DMS79 treated with DMSO at 0.1 percent for 48 hours (cell line): ENCODE measurements around the gene WDR27.
"Not testable (repeated sequence)": the region's sequence is repeated elsewhere in the genome, so short reads cannot be mapped to it uniquely, and the experiment has no call there.

Experiments
- DNase-seq: peaks from one replicate; lab custom pipeline; 2025; lab: John Stamatoyannopoulos, UW

Gene WDR27

DNA sequence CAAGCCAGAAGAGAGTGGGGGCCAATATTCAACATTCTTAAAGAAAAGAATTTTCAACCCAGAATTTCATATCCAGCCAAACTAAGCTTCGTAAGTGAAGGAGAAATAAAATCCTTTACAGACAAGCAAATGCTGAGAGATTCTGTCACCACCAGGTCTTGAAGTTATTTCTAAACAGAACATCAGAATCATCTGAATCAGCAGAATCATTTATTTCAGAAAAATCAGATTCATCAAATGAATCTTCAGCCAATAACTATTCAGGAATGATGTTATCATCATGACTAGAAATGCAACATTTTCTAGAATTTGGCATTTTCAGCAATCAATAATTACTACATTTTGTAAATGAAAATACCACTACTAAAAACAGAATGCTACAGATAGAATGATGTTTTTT lies 100.7 kb downstream of the WDR27 start:
- DNase-seq = not testable (repeated sequence)

DNA sequence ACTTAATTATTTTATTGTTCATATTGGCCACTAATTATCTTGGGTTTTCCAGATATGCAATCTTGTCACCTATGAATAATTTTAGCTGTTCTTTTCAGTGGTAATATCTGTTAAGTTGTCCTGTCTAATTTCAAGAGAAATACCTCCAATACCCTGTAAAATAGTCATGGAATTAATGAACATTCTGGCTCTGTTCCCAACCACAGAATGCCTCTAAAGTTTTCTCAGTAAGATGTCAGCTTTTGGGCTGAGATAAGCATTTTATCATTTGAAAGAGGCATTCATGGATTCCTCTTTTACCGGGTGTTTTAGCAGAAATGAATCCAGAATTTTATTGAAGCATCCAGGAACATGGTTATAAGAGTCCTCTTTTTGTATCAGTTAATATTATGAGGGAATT lies 109.3 kb downstream of the WDR27 start:
- no peak for DNase-seq

DNA sequence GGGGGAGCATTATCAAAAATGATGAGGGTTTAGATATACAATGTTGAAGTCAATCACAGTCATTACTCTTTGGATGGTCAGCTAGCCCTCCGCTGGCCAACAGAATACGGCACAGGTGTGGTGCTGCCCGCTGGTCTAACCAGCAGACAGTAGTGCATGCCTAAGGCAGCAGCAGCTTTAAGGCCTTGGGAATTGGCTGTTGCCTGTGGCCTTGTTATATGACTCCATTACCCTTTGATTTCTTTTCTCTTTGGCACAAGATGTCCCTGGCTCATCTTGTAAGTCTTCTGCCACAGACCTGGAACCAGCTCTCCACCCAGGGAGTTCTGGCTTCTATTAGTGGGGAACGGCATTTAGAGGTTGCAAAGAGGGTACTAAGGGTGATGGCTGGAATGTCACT lies 110.2 kb downstream of the WDR27 start:
- DNase-seq = no peak

DNA sequence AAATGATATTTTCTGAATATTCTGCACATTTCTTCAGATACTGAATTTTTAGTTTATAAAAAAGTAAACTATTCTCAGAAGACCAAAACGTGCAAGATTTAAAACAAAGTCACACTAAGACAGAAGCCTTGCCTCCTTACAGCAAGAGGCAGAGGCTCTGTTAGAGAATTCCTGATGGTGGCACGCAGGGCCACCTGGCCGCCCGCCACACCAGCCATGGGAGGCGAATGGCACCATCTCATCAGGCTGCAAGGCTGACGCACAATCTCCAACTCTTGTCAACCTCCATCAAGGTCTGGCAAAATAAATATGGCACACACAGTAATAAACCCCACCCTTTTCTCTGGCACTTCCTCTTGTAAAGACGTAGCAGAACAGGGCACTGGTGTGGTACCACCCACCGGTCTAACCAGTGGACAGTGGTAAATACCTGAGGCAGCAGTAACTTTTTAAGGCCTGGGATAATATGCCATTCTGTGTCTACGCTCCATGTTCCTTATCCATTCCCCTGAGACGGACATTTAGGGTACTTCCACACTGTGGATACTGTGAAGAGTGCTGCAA lies 111.4 kb downstream of the WDR27 start:
- no peak for DNase-seq

DNA sequence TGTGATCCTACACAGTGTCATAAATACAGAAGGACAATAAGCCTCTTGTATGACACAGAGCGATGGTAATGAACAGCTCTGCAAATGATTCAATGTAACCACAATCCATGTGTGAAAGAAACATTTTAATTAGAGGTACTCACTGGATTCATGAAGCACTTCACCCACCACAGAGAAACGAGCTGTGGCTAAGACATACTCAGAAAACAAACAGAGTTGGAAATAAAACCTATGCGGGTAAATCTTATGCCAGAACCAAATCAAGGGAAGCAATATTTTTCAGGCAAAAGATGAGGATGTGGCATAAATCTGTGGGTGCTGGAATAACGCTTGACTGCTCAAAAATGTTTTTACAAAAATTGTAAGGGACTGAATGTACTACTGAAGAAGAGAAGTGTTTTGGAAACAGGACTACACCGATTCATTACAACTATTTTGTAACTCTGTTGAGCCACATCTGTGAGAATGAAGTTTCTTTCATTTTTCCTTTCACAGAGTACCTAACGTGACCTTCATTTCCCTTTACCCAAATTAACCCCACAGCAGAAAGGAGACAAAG lies 112.1 kb downstream of the WDR27 start:
- peak; percentile 67 for DNase-seq

DNA sequence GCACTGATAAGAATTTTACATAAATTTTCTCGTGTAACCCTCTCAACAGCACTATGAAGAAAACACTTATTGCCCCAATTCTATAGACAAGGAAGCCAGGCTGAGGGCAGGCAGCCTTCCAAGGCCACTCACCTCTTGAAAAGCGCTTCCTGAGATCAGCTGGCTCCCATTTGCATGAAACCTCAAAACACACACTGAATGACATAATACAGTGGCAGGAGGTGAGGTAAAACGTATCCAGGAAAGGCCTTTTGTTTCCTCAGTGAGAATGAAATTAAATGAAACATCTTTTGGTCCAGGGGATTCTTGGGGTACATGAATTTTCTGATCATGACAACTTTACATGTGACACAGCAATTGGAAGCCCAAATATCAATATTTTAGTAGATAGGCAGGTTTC lies 112.5 kb downstream of the WDR27 start:
- DNase-seq = peak; percentile 67

DNA sequence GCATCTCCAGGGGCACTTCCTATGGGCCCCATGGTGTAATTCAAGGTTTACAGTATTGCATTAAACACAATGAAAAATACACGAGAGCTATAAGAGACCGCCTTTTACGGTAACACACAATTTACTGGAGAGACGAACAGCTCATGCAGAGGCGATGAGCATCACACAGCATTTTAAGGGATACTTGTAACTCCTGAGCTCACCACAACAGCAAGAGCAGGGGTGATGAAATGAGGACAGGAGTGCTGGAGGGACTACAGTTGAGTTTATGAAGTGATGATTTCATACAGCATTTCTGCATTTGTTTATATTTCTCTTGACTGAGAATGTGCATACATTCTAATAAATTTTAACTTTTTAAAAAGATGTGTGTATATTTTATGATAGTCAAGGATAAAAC lies 113.9 kb downstream of the WDR27 start:
- DNase-seq = no peak

DNA sequence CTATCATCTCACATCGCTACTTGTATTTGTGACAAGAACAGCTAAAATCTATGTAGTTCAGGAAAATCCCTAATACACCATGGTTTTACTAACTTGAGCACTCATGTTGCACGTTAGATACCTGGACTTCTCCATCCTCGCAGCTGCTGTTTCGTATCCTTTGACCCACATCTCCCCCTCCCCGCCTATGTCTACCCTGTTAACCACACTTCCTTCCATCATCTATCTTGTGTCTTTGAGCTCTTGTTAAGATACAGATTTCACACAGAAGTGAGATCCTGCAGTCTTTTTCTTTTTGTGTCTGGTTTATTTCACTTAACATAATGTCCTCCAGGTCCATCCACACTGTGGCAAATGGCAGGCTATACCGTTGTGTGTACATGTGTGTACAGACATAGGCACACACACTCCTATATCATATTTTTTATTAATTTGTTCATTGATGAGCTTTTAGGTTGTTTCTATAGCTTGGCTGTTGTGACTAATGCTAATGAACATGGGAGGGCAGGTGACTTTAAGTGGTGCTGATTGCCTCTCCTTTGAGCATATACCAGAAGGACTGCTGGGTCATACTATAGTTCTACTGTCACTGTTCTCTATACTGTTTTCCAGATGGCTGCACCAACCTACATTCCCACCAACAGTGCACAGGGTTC lies 117.8 kb downstream of the WDR27 start:
- DNase-seq = no peak

DNA sequence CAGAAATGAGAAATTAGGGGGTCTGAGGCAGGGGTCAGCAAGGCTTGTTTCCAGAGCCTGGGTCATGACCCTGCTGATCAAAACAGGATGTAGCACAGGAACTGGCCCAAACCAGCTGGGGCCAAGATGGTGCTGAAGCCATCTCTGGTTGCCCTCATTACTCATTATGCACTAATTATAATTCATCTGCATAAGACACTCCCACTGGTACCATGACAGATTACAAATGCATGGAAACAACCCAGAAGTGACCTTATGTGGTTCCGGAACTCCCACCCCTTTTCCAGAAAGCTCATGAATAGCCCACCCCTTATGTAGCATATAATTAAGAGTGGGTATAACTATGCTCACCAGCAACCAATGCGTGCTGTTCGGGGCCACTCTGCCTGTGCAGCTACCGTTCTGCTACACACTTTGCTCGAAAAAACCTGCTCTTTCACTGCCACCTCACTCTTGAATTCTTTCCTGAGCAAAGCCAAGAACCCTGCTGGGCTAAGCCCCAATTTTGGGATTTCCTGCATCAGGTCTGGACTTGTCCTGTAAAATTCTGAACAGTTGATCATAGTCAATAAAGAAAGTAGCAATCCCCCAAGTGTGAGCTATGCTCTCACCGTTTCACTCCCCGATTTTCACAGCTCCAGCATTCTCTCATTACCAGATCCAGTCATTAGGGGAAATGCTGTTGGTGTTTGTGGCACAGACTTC lies 122.3 kb downstream of the WDR27 start:
- no peak for DNase-seq

DNA sequence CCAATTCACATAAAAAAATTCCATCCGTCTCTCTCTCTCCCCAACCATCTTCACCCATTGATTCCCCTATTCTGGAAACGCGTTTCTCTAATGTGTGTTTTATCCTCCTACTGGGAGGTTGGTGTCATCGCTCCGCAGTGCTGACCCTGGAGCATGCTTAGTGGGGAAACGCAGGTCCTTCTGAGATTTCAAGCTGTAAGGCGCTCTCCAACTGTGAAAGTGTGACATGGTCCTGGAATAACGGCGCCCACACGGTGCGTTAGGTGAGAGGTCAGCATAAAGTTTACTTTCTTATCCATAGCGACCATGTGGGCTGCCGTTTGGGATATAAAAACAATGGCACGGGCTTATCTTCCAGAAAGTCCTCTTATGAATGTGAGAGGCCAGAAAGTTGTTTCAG lies 123.9 kb downstream of the WDR27 start:
- DNase-seq = no peak

DNA sequence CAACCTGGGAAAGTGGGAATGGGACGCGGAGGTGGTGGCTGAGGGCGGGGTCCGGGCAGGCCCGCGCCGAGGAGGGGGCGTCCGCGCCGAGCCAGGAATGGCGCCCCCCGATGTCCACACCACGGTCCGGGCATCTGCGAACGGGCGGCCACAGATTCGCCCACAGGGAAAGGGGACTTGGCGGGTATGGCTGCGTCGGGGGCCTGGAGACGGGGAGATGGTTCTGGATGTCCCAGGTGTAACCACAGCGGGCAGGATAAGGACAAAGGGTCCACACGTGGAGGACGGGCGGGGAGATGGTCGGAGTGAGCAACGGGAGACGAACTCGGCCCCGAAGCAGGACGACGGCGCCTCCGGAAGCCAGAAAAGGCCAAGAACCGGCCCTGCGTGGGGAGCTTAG lies 124.6 kb downstream of the WDR27 start:
- no peak for DNase-seq

DNA sequence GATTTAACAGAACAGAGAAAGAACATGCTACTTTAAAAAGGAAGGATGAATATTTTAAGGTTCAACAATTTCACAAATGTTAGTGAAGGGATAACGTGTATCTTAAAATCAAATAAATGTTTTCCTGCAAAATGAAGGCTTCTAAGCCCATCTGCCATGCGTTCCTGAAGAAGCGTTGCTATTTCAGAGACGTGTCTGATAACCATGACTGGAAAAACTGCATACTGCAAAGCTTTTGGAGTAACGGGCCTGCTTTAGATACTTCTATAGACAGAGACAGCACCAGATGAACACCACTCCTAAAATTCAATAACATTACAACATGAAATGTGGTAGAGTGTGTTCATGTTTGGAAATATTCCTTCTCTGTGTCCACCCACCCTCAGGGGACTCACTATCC lies 126.0 kb downstream of the WDR27 start:
- no peak for DNase-seq

DNA sequence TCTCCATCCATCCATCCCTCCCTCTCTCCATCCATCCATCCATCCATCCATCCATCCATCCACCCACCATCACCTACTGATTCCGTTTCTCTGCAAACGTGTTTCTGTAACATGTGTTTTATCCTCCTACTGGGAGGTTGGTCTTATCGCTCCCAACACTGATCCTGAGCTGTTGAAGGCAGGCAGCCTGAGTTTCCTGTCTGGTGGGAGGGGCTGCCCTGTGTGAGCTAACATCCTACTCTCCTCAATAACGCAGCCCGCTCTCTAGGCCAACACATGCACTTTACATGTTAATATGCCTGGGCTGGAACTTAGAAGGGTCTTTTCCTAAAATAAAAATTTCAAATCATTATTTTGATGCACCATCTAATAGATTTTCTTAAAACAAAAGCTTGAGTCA lies 126.5 kb downstream of the WDR27 start:
- no peak for DNase-seq

DNA sequence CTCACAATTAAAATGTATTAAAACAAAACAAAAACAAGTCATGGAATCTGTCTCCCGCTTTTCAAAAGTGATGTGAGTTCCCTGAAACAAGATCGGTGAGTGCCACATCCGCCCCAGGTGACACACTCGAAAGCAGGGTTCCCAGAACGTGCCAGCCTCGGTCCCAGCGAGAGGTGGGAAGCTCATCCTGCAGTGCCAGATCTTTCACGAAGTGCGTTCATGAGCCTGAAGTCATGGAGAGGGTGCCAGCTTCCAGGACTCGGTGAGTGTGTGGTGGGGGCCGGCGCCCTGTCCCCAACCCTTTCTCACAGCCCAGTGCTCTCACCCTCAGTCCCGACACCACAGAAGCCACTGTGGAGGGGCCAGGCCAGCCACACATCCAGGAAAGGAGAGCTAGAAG lies 127.4 kb downstream of the WDR27 start:
- DNase-seq = no peak

DNA sequence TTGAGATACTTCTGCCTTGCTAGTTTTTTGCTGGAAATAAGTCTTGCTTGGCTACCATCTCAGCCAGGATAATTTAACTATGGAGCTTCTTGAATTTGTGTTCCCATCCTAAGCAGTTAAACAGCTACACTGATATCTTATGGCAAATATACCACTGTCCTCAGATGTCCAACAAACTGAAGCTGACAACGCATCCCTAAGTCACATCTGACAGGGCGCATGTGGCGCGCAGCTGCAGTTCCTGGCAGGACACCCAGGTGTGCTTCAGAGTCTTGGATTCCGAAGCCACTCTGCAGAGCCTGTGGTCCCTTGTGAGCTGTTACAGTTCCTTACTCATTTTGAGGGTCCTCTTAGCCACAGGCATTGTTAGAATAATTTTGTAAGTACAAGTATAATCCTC lies 127.9 kb downstream of the WDR27 start:
- no peak for DNase-seq

DNA sequence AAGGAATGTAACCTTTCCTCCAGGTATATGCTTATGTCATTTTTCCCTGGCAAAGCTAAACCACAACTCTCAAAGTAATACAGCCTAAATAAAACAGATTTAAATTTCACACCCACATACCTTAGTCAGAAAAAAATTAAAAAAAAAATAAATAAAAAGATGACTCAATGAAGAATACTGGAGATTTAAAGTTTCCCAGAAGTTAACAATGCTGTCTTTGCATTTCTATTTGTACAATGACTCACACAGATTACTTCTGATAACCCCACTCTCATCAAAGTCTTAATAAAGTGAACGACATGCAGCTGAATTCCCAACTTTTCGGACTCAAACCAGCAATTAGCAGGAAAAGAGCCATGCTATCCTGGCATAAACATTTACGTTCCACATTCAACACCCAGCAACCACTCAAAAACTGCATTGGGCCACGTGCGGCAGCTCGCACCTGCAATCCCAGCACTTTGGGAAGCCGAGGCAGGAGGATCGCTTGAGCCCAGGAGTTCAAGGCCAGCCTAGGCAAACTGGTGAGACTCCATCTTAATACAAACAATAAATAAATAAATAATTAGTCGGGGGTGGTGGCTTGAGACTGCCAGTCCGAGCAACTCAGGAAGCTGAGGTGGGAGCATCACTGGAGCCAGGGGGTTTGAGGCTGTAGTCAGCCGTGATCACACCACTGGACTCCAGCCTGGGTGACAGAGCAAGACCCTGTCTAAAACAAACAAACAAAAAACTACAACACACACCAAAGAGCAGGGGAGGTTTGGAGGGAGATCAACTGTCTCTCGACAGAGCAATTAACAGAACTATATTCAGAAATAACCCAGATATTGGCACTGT lies 130.5 kb downstream of the WDR27 start:
- DNase-seq = no peak

DNA sequence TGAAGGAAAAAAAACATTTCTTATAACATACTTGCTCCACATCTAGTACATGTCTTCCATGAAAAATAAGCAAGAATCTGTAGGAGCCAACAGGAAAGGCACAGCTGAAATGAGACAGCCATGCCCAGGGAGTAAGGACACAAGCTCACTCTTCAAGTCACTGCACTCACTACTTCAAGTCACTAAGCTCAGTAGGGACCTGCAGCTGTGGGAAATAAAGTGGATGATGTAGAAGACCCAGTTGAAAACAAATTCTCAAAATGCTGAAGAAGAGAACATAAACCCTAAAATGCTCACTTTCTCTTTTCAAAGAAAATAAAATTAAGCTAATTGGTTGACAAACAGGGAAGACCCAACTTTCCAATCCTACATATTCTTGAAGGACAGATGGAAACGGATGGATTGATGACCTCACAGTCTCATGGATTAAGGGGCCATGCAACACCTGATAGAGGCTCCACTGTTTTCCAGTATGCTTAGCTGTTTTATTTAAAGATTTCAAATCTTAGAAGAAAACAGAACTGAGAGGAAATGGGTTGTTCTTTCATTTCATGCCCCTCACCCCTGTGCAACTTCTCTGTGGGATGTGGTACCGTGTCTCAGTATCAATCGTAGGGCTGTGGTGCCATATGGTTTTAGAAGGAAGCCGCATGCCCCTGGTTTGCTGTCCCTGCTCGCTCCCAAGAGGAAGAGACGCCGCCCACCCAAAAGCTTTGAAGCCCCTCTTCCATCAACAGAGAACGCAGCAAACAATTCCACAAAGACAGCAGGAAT lies 133.3 kb downstream of the WDR27 start:
- DNase-seq = no peak

DNA sequence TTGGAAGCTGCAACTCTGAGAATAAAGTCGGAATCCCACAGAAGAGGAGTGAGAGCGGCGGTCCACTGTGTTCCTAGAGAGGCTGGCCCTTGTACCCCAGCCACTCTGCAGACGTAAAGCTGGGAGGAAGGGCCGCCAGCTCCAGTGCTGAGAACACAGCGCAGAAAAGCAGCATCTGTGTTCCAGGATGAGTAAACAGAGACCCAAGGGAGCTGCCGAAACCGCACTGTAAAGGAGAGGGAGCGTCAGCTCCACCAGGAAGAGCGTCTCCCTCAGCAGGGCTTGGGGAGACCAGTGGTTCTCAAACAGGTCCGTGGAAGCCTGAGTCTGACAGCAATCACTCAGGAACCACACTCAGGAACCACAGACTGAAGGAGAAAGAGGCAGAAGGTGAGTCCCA lies 134.0 kb downstream of the WDR27 start:
- DNase-seq = no peak

DNA sequence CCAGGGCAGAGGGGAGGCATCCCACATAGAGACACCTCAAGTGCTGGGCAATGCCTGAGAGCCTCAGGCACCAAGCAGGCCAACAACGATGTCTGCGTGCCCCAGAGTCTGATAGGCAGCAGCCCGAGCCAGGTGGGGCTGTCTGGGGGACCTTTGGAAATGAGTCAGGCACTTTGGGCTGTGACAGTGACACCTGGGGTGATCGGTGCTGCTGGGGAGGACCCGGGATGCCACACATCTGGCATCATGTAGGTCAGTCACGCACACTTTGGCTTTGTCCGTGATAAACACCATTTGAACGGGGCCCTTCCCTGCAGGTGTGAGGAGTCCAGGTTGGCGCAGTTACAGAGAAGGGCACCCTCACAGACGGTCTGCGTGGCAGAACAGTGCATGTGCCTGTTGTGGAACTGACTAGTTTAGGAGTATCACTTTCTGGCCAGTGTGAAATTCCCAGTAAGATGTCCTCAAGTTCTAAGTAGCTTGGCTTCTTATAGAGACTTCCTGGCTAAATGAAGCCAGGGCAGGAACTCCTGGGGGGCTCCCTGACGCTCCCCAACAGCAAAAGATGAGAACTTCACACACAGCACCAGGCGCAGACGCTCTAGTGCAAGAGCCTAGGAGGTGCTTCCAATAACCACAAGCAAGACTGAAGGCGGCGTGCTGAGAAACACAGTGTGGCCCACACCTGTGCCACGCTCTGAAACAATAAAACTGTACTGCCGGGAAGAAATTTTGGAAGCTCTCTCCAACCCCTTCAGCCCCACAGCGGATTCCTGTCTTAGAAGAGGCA lies 134.7 kb downstream of the WDR27 start:
- no peak for DNase-seq

DNA sequence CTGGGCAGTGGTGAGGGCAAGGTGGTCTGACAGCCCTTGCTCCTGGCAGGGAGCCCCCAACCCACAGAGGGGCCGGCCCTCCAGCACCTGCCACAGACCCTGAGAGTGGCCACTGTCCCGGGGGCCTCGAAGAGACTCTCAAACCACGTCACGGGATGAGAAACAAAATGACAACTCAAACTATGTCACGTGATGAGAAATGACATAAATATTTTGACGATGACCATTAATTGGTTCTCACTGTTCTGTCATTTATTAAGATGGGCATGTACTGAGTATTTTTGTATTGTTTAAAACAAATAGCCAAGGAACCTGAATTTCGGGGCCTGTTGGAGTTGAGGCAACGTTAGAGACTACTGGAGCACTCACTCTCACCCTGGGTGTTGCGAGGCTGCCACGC lies 135.5 kb downstream of the WDR27 start:
- DNase-seq = no peak
